Uterus (tissue), 4 donors: ENCODE measurements around the gene CDH10. TPM values are rescaled to one million over a fixed set of nuclear protein-coding genes. Genes with fewer than 3 reads are reported as not detected.

ENCODE experiments used
- DNase-seq, 2 donors: peaks; one replicate each; pipeline ENCODE4 v3.0.0-alpha.2; 2019 to 2020
- H3K27ac ChIP-seq, 2 donors: fragments of 200-600 bp; sonication (generic); 1 replicate in 1 of 2; 2 replicates in 1 of 2; pipeline ENCODE4 v1.5.1; 2016 to 2018
- H3K27me3 ChIP-seq, 2 donors: fragments of 200-600 bp; sonication (generic); one replicate each; pipeline ENCODE4 v1.5.1; 2018 to 2019; ENCODE audit warnings: control low read depth in 1 of 2
- H3K36me3 ChIP-seq, 2 donors: fragments of 200-600 bp; sonication (generic); one replicate each; pipeline ENCODE4 v1.5.1; 2019; ENCODE audit warnings: control low read depth in 1 of 2
- H3K4me1 ChIP-seq, 2 donors: fragments of 200-600 bp; sonication (generic); one replicate each; pipeline ENCODE4 v1.5.1; 2018 to 2019; ENCODE audit warnings: control low read depth in 1 of 2
- H3K4me3 ChIP-seq, 2 donors: fragments of 200-600 bp; sonication (generic); 1 replicate in 1 of 2; 2 replicates in 1 of 2; pipeline ENCODE4 v1.5.1; 2018 to 2019; ENCODE audit warnings: mild to moderate bottlenecking in 1 of 2
- H3K9me3 ChIP-seq, 2 donors: fragments of 200-600 bp; sonication (generic); one replicate each; pipeline ENCODE4 v1.5.1; 2019; ENCODE audit warnings: control low read depth in 1 of 2
- POLR2A ChIP-seq, 2 donors: fragments of 450-650 bp; IDR thresholded peaks; one replicate each; pipeline ENCODE4 v1.6.1; 2016; ENCODE audit warnings: antibody characterized with exemption in 2 of 2, mild to moderate bottlenecking in 1 of 2, moderate library complexity in 1 of 2
- intact Hi-C: fragments of 100-400 bp; cut with DNase I; formaldehyde crosslinking; loops from one replicate; pipeline ENCODE4 v1.15.1; 2023; ENCODE audit warnings: low total_unique reads
- small RNA-seq: library from RNA; depleted of rRNA; stranded (forward); fragments of <200 nt; gene quantifications from one replicate; pipeline ENCODE3, GENCODE V24; 2016
- total RNA-seq, 4 donors: library from RNA; depleted of rRNA in 3 of 4; stranded (reverse); fragments of >200 nt in 3 of 4; gene quantifications; one replicate each; pipeline versions ENCODE4 v1.1.0 to v1.2.4, GENCODE V29; 2014 to 2023
- TF ChIP-seq, protein P1 (sequence below), 4 experiments: fragments of 200-600 bp in 2 of 4; fragments of 450-650 bp in 2 of 4; sonication (generic) in 2 of 4; IDR thresholded peaks; one replicate each; pipeline ENCODE4 v1.5.1; 2016 to 2019; ENCODE audit warnings: antibody characterized with exemption in 4 of 4, mild to moderate bottlenecking in 2 of 4, moderate library complexity in 1 of 4
- donor health status: DM: yes; HTN: yes; CAD: no.

CDH10 gene
- total RNA-seq, 4 donors from 2014 or later: 12.0 TPM; not detected in 3

DNA sequence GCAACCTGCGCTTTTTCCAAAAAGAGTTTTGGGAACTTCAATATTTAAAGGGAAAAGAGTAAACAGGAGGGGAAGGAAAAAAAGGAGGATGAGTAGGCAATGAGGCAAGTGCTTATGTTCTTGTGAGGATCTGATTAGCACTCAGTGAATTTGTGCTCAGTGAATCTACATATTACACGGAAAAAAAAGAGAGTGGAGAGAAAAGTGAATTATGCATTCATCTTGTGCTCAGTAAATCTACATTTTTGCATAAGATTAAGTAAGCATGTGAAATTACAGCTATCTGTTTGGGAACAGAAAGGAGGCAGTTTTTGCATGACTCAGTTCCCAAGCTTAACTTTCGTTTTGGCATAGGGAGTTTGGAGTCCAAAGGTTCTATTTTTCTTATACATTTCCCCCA is 170.1 kb downstream of the CDH10 start:
- intact Hi-C loops: no loop called here
- H3K9me3 ChIP-seq: no peaks in the 10 kb centered on the region
- H3K4me3 ChIP-seq: no peak overlapping the region
- H3K27ac ChIP-seq: no peak overlapping the region
- TF ChIP-seq, protein P1, sequence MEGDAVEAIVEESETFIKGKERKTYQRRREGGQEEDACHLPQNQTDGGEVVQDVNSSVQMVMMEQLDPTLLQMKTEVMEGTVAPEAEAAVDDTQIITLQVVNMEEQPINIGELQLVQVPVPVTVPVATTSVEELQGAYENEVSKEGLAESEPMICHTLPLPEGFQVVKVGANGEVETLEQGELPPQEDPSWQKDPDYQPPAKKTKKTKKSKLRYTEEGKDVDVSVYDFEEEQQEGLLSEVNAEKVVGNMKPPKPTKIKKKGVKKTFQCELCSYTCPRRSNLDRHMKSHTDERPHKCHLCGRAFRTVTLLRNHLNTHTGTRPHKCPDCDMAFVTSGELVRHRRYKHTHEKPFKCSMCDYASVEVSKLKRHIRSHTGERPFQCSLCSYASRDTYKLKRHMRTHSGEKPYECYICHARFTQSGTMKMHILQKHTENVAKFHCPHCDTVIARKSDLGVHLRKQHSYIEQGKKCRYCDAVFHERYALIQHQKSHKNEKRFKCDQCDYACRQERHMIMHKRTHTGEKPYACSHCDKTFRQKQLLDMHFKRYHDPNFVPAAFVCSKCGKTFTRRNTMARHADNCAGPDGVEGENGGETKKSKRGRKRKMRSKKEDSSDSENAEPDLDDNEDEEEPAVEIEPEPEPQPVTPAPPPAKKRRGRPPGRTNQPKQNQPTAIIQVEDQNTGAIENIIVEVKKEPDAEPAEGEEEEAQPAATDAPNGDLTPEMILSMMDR (IDR thresholded peaks at IDR 0.05): no peak
- TF ChIP-seq POLR2A (IDR thresholded peaks at IDR 0.05): no peak
- no peaks in the 10 kb centered on the region for H3K4me1 ChIP-seq
- no peaks in the 10 kb centered on the region for H3K27me3 ChIP-seq
- H3K36me3 ChIP-seq: peaks cover 0 to 4% of the 10 kb centered on the region in 2 donors
- no peak for DNase-seq

DNA sequence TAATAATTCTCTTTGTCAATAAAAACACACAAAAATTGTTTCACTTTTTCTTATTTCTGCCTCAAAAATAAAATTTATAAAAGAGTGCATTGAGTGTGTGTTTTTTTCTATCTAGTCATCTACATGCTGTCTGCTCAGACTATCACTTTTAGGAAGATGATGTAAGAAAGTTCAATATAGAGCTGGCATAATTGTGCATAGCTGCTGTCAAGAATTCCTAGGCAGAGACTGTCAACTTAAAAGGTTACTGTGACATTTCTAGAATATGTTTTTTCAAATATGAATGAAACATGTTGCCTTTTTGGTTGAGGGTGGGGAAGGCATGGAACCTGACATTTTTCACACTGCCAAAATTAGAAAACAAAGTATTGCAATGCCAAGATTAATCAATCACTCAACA is 172.3 kb downstream of the CDH10 start:
- intact Hi-C loops: no loop called here
- no peak overlapping the region for H3K27ac ChIP-seq
- no peak for TF ChIP-seq POLR2A (IDR thresholded peaks at IDR 0.05)
- TF ChIP-seq, protein P1 (IDR thresholded peaks at IDR 0.05): no peak
- no peak for DNase-seq
- no peak overlapping the region for H3K4me3 ChIP-seq
- H3K27me3 ChIP-seq: no peaks in the 10 kb centered on the region
- no peaks in the 10 kb centered on the region for H3K4me1 ChIP-seq
- H3K36me3 ChIP-seq: peaks cover 0 to 4% of the 10 kb centered on the region in 2 donors
- no peaks in the 10 kb centered on the region for H3K9me3 ChIP-seq

DNA sequence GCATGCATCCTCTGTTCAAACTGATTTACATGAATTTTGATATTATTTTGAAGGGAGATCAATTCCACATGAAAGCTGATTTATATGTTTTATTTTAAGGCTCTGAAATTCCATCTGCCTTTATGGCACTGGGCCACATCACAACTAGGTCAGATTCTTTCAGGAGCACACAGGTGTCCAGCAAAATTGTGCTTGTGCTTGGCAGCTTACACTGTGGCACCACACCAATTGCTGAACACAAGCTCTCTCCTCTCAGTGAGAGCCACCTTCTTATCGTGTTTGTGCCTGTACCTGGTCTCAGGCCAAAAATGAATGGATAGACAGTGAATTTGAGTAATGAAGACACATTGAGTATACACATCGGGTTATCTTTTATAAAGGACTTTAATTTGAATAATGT is 200.4 kb downstream of the CDH10 start:
- no peak for DNase-seq
- Histone ChIP-seq H3K27me3 (no peaks in the 10 kb centered on the region), H3K9me3 (no peaks in the 10 kb centered on the region), H3K27ac (no peak overlapping the region), H3K4me1 (no peaks in the 10 kb centered on the region), H3K4me3 (no peak overlapping the region), H3K36me3 (no peaks in the 10 kb centered on the region)
- intact Hi-C loops: no loop called here
- no peak for TF ChIP-seq POLR2A (IDR thresholded peaks at IDR 0.05)
- TF ChIP-seq, protein P1 (IDR thresholded peaks at IDR 0.05): no peak

DNA sequence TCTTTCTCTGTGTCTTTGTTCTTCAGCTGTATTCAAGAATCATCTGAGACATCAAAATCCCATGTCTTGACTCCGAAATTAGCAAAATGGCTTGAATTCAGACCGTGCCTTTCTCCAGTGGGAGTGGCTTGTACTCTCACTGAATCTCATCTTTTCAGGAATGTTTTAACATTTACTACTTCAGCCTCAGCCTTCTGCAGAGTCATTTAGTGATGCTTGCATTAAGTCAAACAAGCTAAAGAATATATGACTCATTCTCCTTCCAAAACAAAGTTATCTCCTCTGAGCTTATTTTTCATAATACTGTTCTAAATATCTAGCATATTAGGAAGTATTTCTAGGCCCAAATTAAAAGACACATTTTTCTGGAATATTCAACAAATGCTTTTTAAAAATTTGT is 205.3 kb downstream of the CDH10 start:
- Histone ChIP-seq H3K27me3 (no peaks in the 10 kb centered on the region), H3K27ac (no peak overlapping the region), H3K9me3 (no peaks in the 10 kb centered on the region), H3K36me3 (no peaks in the 10 kb centered on the region), H3K4me3 (no peak overlapping the region), H3K4me1 (no peaks in the 10 kb centered on the region)
- TF ChIP-seq POLR2A (IDR thresholded peaks at IDR 0.05): no peak
- TF ChIP-seq, protein P1 (IDR thresholded peaks at IDR 0.05): no peak
- DNase-seq: no peak
- intact Hi-C loops: no loop called here

Small RNAs within 50 kb of the gene (small RNA-seq; reads per million reads assigned to genes)
- gene AC091885.1: not detected
- not detected for gene RF00017
